IPS-18a (cell line): ENCODE data around the gene IGFBPL1.
A peak's percentile ranks its signal among the peaks of the same experiment; 100 is the strongest.

Experiments used
- H3K27ac ChIP-seq: one replicate; pipeline ENCODE4 v1.5.1; 2013; ENCODE audit warnings: low read length
- H3K27me3 ChIP-seq: one replicate; pipeline ENCODE4 v1.6.1; 2013; ENCODE audit warnings: mild to moderate bottlenecking, low read length; ENCODE audit not compliant: control insufficient read depth, insufficient read depth
- H3K36me3 ChIP-seq: one replicate; pipeline ENCODE4 v1.6.1; 2013; ENCODE audit warnings: low read depth, low read length; ENCODE audit not compliant: control insufficient read depth
- H3K4me1 ChIP-seq: one replicate; pipeline ENCODE4 v1.6.1; 2013; ENCODE audit warnings: low read depth, low read length; ENCODE audit not compliant: control insufficient read depth
- H3K4me3 ChIP-seq: one replicate; pipeline ENCODE4 v1.5.1; 2013; ENCODE audit warnings: low read length
- H3K9ac ChIP-seq: one replicate; pipeline ENCODE4 v1.6.1; 2013; ENCODE audit warnings: mild to moderate bottlenecking, low read length, moderate library complexity
- H3K9me3 ChIP-seq: one replicate; pipeline ENCODE4 v1.6.1; 2013; ENCODE audit warnings: low read depth, low read length; ENCODE audit not compliant: control insufficient read depth

Gene IGFBPL1

DNA sequence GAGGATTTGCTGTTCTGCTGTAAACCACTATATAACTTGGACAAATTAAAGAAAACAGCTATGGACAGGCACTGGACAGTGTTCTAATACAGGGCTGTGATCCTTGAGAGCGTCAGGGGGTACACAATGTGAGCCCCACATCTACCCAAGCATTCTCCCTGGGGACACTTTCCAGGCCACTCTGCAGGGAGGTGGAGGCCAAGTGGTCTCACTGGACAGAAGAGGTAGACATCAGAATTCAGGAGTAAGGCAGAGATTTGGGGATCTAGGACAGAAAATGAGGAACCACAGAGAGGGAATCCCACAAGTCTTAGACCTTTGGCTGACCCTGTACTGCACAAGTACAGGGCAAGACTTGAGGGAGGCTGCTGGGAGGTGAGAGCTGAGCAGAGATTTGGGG is 3.8 kb upstream of the IGFBPL1 start:
- peaks cover 4% of the 10 kb centered on the region for H3K4me1 ChIP-seq
- no peak overlapping the region for H3K9ac ChIP-seq
- no peaks in the 10 kb centered on the region for H3K36me3 ChIP-seq
- H3K27ac ChIP-seq, result no peak overlapping the region
- no peak overlapping the region for H3K4me3 ChIP-seq
- H3K9me3 ChIP-seq, result no peaks in the 10 kb centered on the region
- H3K27me3 ChIP-seq, result peaks cover 37% of the 10 kb centered on the region

- Histone ChIP-seq H3K4me3 (no peak overlapping the region), H3K4me1 (peaks cover 21% of the 10 kb centered on the region), H3K27me3 (peaks cover 47% of the 10 kb centered on the region), H3K9me3 (no peaks in the 10 kb centered on the region), H3K36me3 (no peaks in the 10 kb centered on the region), H3K9ac (no peak overlapping the region), H3K27ac (no peak overlapping the region)
Measured at GRCh38 chr9:38424918-38425317, 664 bp upstream of the IGFBPL1 start.

DNA sequence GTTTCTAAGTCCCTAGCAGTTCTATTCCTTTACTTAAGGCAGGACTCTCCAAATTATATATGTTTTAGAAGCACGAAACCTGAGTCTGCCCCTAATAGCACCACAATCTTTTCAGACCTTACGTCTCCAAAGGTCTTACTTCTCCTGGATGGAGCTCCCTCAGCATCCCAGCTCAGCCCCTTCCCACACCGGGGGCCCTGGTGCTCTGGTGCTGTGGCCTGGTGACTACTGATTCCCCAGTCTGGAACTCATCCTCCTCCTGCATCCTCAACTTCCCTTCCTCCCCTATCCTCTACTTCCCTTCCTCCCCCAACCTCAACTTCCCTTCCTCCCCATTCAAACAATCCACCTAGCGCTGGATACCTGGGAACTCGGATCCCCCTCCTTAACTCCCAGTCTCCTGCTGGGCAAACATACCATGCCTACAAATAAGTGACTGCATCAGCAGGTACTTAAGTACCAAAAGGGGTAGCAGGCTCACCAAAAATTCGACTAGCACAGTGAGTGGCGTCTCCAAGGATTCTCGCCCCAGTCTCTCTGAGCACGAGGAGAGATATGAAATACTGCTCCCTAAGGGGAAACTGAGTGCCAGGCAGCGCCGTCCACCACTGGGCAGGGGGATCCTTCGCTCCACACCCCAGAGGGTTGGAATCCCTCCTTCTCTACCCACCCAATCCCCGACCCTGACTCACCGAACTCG is 831 bp downstream of the IGFBPL1 start:
- H3K27ac ChIP-seq, result no peak overlapping the region
- peaks cover 47% of the 10 kb centered on the region for H3K27me3 ChIP-seq
- H3K4me3 ChIP-seq, result peak overlapping the region; percentile 63
- H3K36me3 ChIP-seq, result no peaks in the 10 kb centered on the region
- H3K9ac ChIP-seq, result no peak overlapping the region
- peaks cover 33% of the 10 kb centered on the region for H3K4me1 ChIP-seq
- H3K9me3 ChIP-seq, result no peaks in the 10 kb centered on the region

- H3K36me3 ChIP-seq, result no peaks in the 10 kb centered on the region
- peak overlapping the region; percentile 63 for H3K4me3 ChIP-seq
- H3K4me1 ChIP-seq, result peaks cover 34% of the 10 kb centered on the region
- H3K9ac ChIP-seq, result no peak overlapping the region
- no peak overlapping the region for H3K27ac ChIP-seq
- H3K27me3 ChIP-seq, result peaks cover 47% of the 10 kb centered on the region
- no peaks in the 10 kb centered on the region for H3K9me3 ChIP-seq
Measured at GRCh38 chr9:38422555-38423260, 1.5 kb downstream of the IGFBPL1 start.

DNA sequence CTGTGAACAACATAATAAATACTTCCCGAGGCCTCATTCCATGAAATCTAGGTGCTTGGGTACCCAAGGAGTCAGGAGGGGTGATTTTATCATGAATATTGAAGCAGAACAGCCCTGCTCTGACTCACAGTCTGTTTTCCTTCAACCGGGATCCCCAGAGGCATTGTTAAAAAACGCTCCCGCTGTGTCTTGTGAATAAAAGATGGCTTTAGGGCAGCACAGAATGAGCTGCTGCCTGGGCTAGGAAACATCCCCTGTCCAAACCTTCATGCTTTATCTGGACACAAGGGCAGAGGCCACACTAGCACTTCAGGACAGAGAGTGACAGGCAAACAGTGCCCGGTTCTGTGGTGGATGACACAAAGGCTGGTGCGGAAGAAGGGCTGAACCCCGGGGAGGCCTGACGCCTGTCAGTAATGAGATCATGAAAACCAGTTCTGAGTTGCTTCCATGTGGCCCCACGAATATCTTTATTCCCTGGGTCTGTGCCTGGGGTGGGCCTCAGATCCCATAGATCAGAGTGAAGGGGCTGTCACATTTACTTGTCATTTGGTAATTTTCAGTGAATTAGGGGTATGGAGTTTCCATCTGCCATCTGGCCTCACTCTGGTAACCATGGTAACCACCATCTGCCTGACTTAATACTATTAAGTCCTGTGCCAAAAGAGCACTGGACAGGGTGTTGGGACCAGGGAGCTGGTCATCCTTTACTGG is 2.6 kb downstream of the IGFBPL1 start:
- Histone ChIP-seq H3K27me3 (peaks cover 42% of the 10 kb centered on the region), H3K4me3 (peak overlapping the region; percentile 7), H3K4me1 (peaks cover 34% of the 10 kb centered on the region), H3K27ac (no peak overlapping the region), H3K9ac (no peak overlapping the region), H3K9me3 (no peaks in the 10 kb centered on the region), H3K36me3 (no peaks in the 10 kb centered on the region)

DNA sequence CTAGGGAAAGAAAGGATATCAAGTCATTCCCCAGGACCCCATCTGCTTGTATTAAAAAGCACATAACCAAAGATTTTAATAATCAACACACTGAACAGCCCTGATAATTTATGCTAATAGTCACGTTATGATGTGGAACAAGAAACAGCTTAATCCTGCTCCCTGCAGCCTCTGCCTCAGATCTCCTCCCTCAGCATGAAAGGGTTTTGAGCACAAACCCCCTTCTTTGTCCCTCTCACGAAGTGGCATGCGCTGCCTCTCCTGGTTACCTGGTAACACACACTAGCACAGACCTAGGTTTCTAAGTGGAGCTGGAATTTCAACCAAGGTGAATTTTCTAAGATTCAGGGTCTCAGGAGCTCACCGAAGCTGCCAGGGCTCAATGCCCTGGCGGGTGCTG is 5.1 kb downstream of the IGFBPL1 start:
- H3K27ac ChIP-seq, result no peak overlapping the region
- H3K27me3 ChIP-seq, result peaks cover 18% of the 10 kb centered on the region
- no peak overlapping the region for H3K4me3 ChIP-seq
- H3K36me3 ChIP-seq, result no peaks in the 10 kb centered on the region
- no peak overlapping the region for H3K9ac ChIP-seq
- H3K9me3 ChIP-seq, result no peaks in the 10 kb centered on the region
- peaks cover 38% of the 10 kb centered on the region for H3K4me1 ChIP-seq

- Histone ChIP-seq H3K4me3 (no peak overlapping the region), H3K9ac (no peak overlapping the region), H3K27me3 (peaks cover 13% of the 10 kb centered on the region), H3K27ac (no peak overlapping the region), H3K4me1 (peaks cover 35% of the 10 kb centered on the region), H3K9me3 (no peaks in the 10 kb centered on the region), H3K36me3 (no peaks in the 10 kb centered on the region)
Measured at GRCh38 chr9:38418366-38418765, 5.9 kb downstream of the IGFBPL1 start.

GRCh38 chr9:38417003-38417945 is 7.0 kb downstream of the IGFBPL1 start:
- Histone ChIP-seq H3K4me3 (no peak overlapping the region), H3K9me3 (no peaks in the 10 kb centered on the region), H3K9ac (no peak overlapping the region), H3K4me1 (peaks cover 33% of the 10 kb centered on the region), H3K36me3 (no peaks in the 10 kb centered on the region), H3K27me3 (peaks cover 3% of the 10 kb centered on the region), H3K27ac (no peak overlapping the region)

- Histone ChIP-seq H3K9ac (no peak overlapping the region), H3K27me3 (no peaks in the 10 kb centered on the region), H3K27ac (no peak overlapping the region), H3K4me1 (peaks cover 26% of the 10 kb centered on the region), H3K9me3 (no peaks in the 10 kb centered on the region), H3K4me3 (no peak overlapping the region), H3K36me3 (no peaks in the 10 kb centered on the region)
Measured at GRCh38 chr9:38416461-38416860, 7.8 kb downstream of the IGFBPL1 start.

DNA sequence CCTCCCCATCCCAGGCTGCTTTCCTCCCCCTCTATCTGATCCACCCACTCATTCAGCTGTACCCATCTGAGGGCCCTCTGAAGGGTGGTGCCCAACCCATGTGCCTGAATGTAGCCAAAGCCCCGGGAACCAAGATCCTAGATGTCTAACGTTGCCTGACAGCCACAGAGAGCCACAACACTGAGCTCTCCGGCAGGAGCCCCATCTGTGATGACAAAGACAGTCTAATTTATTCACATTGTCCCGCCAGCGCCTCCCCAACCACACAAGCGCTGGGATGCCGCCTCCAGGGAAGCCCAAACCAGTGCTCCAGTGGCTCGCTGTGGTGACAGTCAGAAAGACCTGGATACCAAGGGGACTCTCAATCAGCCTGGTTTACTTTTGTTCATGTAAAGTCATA is 8.4 kb downstream of the IGFBPL1 start:
- no peaks in the 10 kb centered on the region for H3K9me3 ChIP-seq
- H3K9ac ChIP-seq, result no peak overlapping the region
- H3K4me1 ChIP-seq, result peaks cover 20% of the 10 kb centered on the region
- no peaks in the 10 kb centered on the region for H3K36me3 ChIP-seq
- H3K4me3 ChIP-seq, result no peak overlapping the region
- no peak overlapping the region for H3K27ac ChIP-seq
- H3K27me3 ChIP-seq, result no peaks in the 10 kb centered on the region
